PFSK-1 (cell line): Measurements from ENCODE around the gene CHCHD5.

Experiments
- FOXP2 ChIP-seq: optimal IDR thresholded peaks from 2 replicates; pipeline ENCODE3; 2011; ENCODE audit warnings: borderline replicate concordance, control low read depth, inconsistent platforms; ENCODE audit not compliant: insufficient read depth; ENCODE audit errors: extremely low read length, extremely low read depth
- POLR2AphosphoS5 ChIP-seq: IDR thresholded peaks from 2 replicates; pipeline ENCODE4 v1.6.1; 2012; ENCODE audit warnings: low read depth, mild to moderate bottlenecking, control low read depth, low read length, moderate library complexity
- REST ChIP-seq, 2 experiments: IDR thresholded peaks; 2 replicates each; pipeline versions ENCODE4 v1.6.1 to v1.8.0; 2011 to 2012; ENCODE audit warnings: low read depth in 2 of 2, low read length in 2 of 2, control low read depth in 1 of 2, inconsistent platforms in 1 of 2, mild to moderate bottlenecking in 1 of 2, moderate library complexity in 1 of 2; ENCODE audit not compliant: insufficient read depth in 1 of 2
- SIN3A ChIP-seq: IDR thresholded peaks from 2 replicates; pipeline ENCODE4 v1.6.1; 2012; ENCODE audit warnings: mild to moderate bottlenecking, low read length, moderate library complexity, borderline replicate concordance; ENCODE audit not compliant: insufficient read depth
- TAF1 ChIP-seq: IDR thresholded peaks from 2 replicates; pipeline ENCODE4 v1.6.1; 2012; ENCODE audit warnings: low read length, control low read depth, borderline replicate concordance; ENCODE audit not compliant: insufficient read depth

GRCh38 chr2:112534826-112535225 is 49.6 kb upstream of the CHCHD5 start:
- TF ChIP-seq POLR2AphosphoS5 (no peak), REST (IDR thresholded peaks at IDR 0.05; ENCODE audit: insufficient read depth in 1 of 2, low read depth in 2 of 2, low read length in 2 of 2) (no peak), TAF1 (no peak), SIN3A (no peak), FOXP2 (no peak)
